ENCODE measurements around the gene TXN2.
"Not testable (repeated sequence)": the region's sequence is repeated elsewhere in the genome, so short reads cannot be mapped to it uniquely, and the experiment has no call there.

TXN2 gene

GRCh38 chr22:36522662-36523061 is 41.2 kb upstream of the TXN2 start:
- Histone ChIP-seq H3K9ac (ENCODE audit: low read depth, low read length) (no peak overlapping the region), H3K27me3 (ENCODE audit: insufficient read depth, low read length, poor library complexity) (no peaks in the 10 kb centered on the region), H3K4me2 (ENCODE audit: insufficient read depth, low read length) (no peak overlapping the region), H3K4me1 (ENCODE audit: insufficient read depth, low read length) (peaks cover 13% of the 10 kb centered on the region), H3K79me2 (ENCODE audit: insufficient read depth, low read length) (peaks cover 36% of the 10 kb centered on the region), H3K36me3 (ENCODE audit: insufficient read depth, low read length) (peaks cover 98% of the 10 kb centered on the region), H2AFZ (ENCODE audit: low read depth, low read length) (no peak overlapping the region), H4K20me1 (ENCODE audit: insufficient read depth, low read length) (peaks cover 21% of the 10 kb centered on the region; the same call in 1 of the 2 replicates), H3K27ac (ENCODE audit: low read length) (no peak overlapping the region), H3K9me3 (ENCODE audit: insufficient read depth, low read length, severe bottlenecking) (no peaks in the 10 kb centered on the region), H3K4me3 (ENCODE audit: low read depth in 1 of 2, low read length in 2 of 2) (no peak overlapping the region)
- DNase-seq (no peak), ATAC-seq (ENCODE audit: insufficient read depth, low read depth) (no peak)
- TF ChIP-seq CTCF (IDR thresholded peaks at IDR 0.05; ENCODE audit: borderline replicate concordance, extremely low read depth, low read length, poor library complexity, severe bottlenecking), result no peak
- no peak for TF ChIP-seq EZH2 (IDR thresholded peaks at IDR 0.05; ENCODE audit: borderline replicate concordance, low read depth, low read length, severe bottlenecking)

- Histone ChIP-seq H3K4me1 (ENCODE audit: insufficient read depth, low read length) (no peaks in the 10 kb centered on the region), H4K20me1 (ENCODE audit: insufficient read depth, low read length) (peaks cover 11% of the 10 kb centered on the region; the same call in 1 of the 2 replicates), H2AFZ (ENCODE audit: low read depth, low read length) (no peak overlapping the region), H3K79me2 (ENCODE audit: insufficient read depth, low read length) (peaks cover 16% of the 10 kb centered on the region; the same call in 1 of the 2 replicates), H3K27me3 (ENCODE audit: insufficient read depth, low read length, poor library complexity) (no peaks in the 10 kb centered on the region), H3K9ac (ENCODE audit: low read depth, low read length) (no peak overlapping the region), H3K4me3 (ENCODE audit: low read depth in 1 of 2, low read length in 2 of 2) (no peak overlapping the region), H3K27ac (ENCODE audit: low read length) (no peak overlapping the region), H3K9me3 (ENCODE audit: insufficient read depth, low read length, severe bottlenecking) (no peaks in the 10 kb centered on the region), H3K4me2 (ENCODE audit: insufficient read depth, low read length) (no peak overlapping the region), H3K36me3 (ENCODE audit: insufficient read depth, low read length) (peaks cover 100% of the 10 kb centered on the region)
- ATAC-seq (ENCODE audit: insufficient read depth, low read depth) (no peak), DNase-seq (no peak)
- no peak for TF ChIP-seq EZH2 (IDR thresholded peaks at IDR 0.05; ENCODE audit: borderline replicate concordance, low read depth, low read length, severe bottlenecking)
- TF ChIP-seq CTCF (IDR thresholded peaks at IDR 0.05; ENCODE audit: borderline replicate concordance, extremely low read depth, low read length, poor library complexity, severe bottlenecking), result no peak
Observed at GRCh38 chr22:36520423-36520822, 39.0 kb upstream of the TXN2 start.

- H3K4me3 ChIP-seq (ENCODE audit: low read depth in 1 of 2, low read length in 2 of 2); DNase-seq; ATAC-seq (ENCODE audit: insufficient read depth, low read depth); H3K9me3 ChIP-seq (ENCODE audit: insufficient read depth, low read length, severe bottlenecking); H3K4me2 ChIP-seq (ENCODE audit: insufficient read depth, low read length); H3K27me3 ChIP-seq (ENCODE audit: insufficient read depth, low read length, poor library complexity); H3K27ac ChIP-seq (ENCODE audit: low read length); H3K9ac ChIP-seq (ENCODE audit: low read depth, low read length); H2AFZ ChIP-seq (ENCODE audit: low read depth, low read length); H3K4me1 ChIP-seq (ENCODE audit: insufficient read depth, low read length): not testable (repeated sequence)
- Histone ChIP-seq H4K20me1 (ENCODE audit: insufficient read depth, low read length) (peaks cover 11% of the 10 kb centered on the region; the same call in 1 of the 2 replicates), H3K36me3 (ENCODE audit: insufficient read depth, low read length) (peaks cover 100% of the 10 kb centered on the region), H3K79me2 (ENCODE audit: insufficient read depth, low read length) (peaks cover 13% of the 10 kb centered on the region; the same call in 1 of the 2 replicates)
Observed at GRCh38 chr22:36519906-36520305, 38.5 kb upstream of the TXN2 start.

GRCh38 chr22:36514766-36515165 is 33.3 kb upstream of the TXN2 start:
- Histone ChIP-seq H3K27ac (ENCODE audit: low read length) (no peak overlapping the region), H3K36me3 (ENCODE audit: insufficient read depth, low read length) (peaks cover 94% of the 10 kb centered on the region), H3K9ac (ENCODE audit: low read depth, low read length) (no peak overlapping the region), H2AFZ (ENCODE audit: low read depth, low read length) (no peak overlapping the region), H3K79me2 (ENCODE audit: insufficient read depth, low read length) (peaks cover 3% of the 10 kb centered on the region; the same call in 1 of the 2 replicates), H4K20me1 (ENCODE audit: insufficient read depth, low read length) (peaks cover 22% of the 10 kb centered on the region; the same call in 1 of the 2 replicates), H3K4me3 (ENCODE audit: low read depth in 1 of 2, low read length in 2 of 2) (no peak overlapping the region), H3K27me3 (ENCODE audit: insufficient read depth, low read length, poor library complexity) (no peaks in the 10 kb centered on the region), H3K4me1 (ENCODE audit: insufficient read depth, low read length) (no peaks in the 10 kb centered on the region), H3K9me3 (ENCODE audit: insufficient read depth, low read length, severe bottlenecking) (no peaks in the 10 kb centered on the region), H3K4me2 (ENCODE audit: insufficient read depth, low read length) (no peak overlapping the region)
- DNase-seq (no peak), ATAC-seq (ENCODE audit: insufficient read depth, low read depth) (no peak)
- TF ChIP-seq CTCF (IDR thresholded peaks at IDR 0.05; ENCODE audit: borderline replicate concordance, extremely low read depth, low read length, poor library complexity, severe bottlenecking), result no peak
- no peak for TF ChIP-seq EZH2 (IDR thresholded peaks at IDR 0.05; ENCODE audit: borderline replicate concordance, low read depth, low read length, severe bottlenecking)
